HG02642 (cell line): Measurements from ENCODE around the gene PUS10.
"Not testable (repeated sequence)": the region's sequence is repeated elsewhere in the genome, so short reads cannot be mapped to it uniquely, and the experiment has no call there.

Experiments
- ATAC-seq: cut with Tn5 transposase; IDR thresholded peaks from one replicate; pipeline ENCODE4 v1.9.1; 2021; ENCODE audit warnings: mild to moderate bottlenecking; ENCODE audit not compliant: unreplicated experiment, poor library complexity

The PUS10 gene

DNA sequence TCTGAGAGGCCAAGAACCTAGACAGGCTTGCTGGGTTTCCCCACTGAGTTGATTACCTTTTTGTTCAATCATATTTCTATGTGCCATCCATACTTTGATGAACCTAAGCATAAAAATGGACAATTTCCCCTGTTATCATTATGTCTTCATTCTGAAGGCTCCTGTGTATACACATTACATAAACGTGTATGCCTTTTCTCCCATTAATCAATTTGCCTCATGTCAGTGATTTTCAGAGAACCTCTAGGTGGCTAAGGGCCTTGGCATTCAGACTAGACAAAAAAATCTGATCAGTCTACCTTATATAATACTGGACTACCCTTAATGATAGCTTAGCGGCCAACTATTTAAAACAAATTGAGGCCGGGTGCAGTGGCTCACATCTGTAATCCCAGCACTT is 4.7 kb downstream of the PUS10 start:
- ATAC-seq, result no peak

- not testable (repeated sequence) for ATAC-seq
These were observed 5.8 kb downstream of the PUS10 start for GRCh38 chr2:61012303-61012702.

GRCh38 chr2:61011678-61012077 is 6.4 kb downstream of the PUS10 start:
- no peak for ATAC-seq

DNA sequence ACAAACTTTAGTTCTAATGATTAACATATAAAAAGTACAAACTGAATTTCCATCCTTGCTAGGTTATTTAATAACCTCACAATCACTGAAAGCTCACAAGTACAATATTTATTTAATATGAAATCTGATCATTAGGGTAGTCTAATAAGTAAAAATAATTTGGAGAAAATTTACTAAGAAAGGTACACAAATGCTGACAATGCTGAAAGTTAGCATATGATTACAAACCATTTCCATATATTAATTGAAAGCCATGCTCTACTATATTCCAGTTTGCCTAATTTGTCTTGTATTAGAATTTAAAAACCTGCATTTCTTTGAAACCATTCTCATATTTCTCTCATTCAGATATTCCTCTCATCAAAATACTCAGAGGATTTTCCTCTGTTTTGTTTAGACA is 8.7 kb downstream of the PUS10 start:
- no peak for ATAC-seq

- ATAC-seq, result no peak
These were observed 11.5 kb downstream of the PUS10 start for GRCh38 chr2:61006486-61007105.

DNA sequence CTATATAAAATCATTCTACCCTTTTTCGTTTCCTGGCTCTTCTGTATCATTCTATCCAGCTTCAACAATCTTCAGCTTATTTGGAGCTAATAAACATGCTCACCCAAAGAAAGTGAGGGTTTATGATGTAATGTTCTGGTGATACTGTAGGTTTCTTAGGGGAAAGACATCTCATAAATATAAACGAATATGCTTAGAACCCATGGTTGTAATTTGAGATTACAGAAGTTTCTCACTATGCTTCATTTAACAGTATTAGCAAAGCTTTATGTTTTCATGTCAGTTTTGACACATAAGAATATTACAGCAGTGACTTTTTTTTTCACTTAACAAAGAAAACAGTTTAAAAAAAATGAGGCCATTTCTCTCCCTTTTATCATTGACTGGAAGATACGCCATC is 12.3 kb downstream of the PUS10 start:
- ATAC-seq, result no peak

GRCh38 chr2:60998628-60999545 is 19.2 kb downstream of the PUS10 start:
- no peak for ATAC-seq

DNA sequence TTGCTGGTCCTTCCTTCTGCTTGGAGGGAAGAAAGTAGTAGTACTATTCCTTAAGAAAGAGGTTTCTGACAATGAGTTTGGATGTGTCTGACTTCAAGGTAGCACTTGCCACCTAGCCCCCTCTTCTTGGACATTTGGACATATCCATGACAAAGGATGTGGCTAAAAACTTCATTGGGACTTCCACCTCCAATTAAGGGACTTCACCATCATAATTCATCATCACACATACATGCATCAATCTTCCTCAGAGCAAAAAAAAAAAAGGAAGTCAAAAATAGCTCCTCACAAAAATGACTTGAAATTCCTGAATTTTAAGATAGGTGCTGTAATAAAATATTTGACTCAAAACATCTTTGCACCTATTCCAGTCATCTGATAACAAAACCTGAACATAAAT is 23.9 kb downstream of the PUS10 start:
- ATAC-seq, result no peak

- ATAC-seq, result peak; percentile 98
These were observed 25.1 kb downstream of the PUS10 start for GRCh38 chr2:60992985-60993392.

DNA sequence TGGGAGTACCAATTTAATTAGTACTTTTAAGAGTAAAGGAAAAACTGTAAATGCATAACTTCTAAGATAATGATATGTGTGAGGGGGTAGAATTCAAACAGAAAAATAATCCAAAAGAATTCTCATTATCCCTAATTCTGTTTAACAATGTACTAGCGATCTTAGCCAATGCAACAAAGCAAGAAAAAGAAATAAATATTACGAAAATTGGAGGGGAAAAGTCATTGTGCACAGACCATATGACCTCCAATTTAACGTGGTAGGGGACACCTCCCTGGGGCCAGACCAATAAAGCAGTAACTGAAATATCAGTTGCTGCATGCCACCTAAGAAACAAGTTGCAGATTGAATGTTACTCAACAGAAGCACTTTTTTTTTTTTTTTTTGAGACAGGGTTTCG is 26.4 kb downstream of the PUS10 start:
- no peak for ATAC-seq

DNA sequence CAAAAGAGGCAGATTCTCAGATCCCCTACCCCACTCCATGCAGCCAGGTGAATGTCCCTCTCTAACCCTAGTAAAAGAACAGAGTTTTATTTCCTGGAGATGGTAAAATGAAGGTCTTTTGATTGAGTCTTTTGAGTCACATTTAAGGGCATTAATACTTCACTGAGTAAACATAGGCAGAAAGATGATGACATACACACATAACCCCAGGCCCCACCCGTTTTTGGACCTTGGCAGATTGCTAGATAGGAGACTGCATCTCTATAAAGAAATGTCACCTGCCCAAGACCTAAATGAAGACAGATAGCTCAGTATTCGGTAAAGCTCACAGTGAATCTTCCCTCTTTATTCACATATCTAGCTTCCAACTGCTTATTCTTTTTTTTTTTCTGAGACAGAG is 28.8 kb downstream of the PUS10 start:
- no peak for ATAC-seq

- not testable (repeated sequence) for ATAC-seq
These were observed 30.4 kb downstream of the PUS10 start for GRCh38 chr2:60987656-60988055.

- ATAC-seq, result no peak
These were observed 31.0 kb downstream of the PUS10 start for GRCh38 chr2:60987041-60987440.

DNA sequence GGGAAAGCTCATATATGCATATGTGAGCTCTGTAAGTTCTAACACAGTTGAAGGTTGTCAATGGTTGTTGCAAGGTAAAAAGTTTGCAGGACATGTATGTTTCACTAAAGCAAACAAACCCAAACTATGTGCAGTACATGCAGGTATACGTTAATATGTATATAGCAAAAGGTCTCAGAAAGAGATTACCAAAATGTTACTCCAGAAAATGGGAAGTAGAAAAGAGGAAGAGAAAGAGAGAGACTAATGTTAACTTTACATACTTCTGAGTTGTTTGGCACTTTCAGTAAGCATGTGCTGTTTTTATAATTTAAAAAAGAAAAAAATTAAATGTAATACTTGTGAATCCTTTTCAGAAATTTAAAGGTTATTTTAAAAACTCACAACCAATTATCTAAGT is 33.3 kb downstream of the PUS10 start:
- no peak for ATAC-seq

DNA sequence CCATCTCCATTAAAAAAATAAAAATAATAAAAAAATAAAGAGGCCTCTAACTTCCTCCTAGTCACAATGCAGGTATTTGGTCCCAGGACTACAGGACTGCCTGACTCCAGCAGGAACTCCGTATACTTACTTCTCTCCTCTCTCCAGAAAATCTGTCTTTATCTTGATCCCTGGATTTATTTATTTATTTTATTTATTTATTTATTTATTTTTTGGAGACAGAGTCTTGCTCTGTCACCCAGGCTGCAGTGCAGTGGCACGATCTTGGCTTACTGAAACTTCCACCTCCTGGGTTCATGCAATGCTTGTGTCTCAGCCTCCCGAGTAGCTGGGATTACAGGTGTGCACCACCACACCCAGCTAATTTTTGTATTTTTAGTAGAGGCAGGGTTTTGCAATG is 36.0 kb downstream of the PUS10 start:
- ATAC-seq, result not testable (repeated sequence)

DNA sequence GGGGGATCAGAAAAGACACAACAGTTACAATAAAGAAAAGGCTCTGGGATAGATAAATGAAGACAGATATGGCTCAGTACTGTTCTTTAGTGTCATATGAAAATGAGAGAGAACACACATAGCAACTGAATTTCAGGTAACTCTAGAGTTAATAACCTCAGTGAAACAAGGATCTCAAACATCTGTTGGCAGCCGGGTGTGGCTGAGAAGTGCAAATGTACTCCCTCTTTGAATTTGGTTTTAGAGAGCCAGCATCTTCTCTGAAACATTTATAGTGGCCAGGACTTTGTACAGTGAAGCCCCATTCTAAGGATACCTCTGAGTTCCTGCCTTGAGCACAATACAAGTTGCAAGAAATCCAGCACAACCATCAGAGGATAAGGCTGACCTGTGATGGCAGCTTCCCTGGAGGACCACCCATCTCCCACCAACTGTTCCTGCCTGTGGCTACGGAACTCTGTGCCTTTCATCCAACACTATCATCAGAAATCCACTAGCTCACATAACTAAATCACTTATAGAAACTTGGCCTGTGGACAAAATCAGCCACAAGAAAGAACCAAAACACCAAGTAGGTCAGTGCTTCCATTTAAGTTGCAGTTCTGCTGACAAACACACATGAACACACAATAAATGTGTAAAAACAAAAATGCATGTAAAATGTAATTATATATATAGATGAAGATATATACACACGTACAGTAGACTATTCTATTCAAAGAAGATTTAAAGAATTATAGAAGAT is 37.8 kb downstream of the PUS10 start:
- no peak for ATAC-seq

DNA sequence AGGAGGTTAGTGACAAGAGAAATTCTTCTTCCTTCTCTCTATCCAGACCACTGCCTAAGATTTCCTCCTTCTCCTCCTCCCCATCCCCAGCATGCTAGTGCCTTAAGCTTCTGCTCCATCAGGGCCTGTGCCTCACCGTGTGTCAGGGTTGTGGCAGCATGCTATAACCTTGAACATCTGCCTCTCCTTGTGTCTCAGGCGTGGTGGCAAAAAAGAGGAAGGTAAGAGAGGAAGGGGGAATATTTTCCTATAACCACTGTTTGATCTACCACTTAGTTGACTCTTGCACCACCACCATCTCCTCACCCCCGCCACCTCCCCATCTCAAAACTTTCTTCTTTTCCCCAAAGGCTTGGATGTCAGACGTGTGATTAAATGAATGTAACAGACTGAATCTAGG is 38.8 kb downstream of the PUS10 start:
- no peak for ATAC-seq

- ATAC-seq, result no peak
These were observed 40.5 kb downstream of the PUS10 start for GRCh38 chr2:60977562-60977895.

GRCh38 chr2:60976875-60977561 is 41.0 kb downstream of the PUS10 start:
- ATAC-seq, result peak; percentile 60

GRCh38 chr2:60976256-60976850 is 41.7 kb downstream of the PUS10 start:
- ATAC-seq, result no peak
